ENCODE measurements around the gene PALM.
"Not testable (repeated sequence)": the region's sequence is repeated elsewhere in the genome, so short reads cannot be mapped to it uniquely, and the experiment has no call there.

Gene PALM

GRCh38 chr19:708154-709143, at the start of gene PALM:
Gene PALM (plus strand): TSS chr19:708935. CDS start chr19:709147, 212 bp downstream.
- no peak for DNase-seq (ENCODE audit: low read depth in 3 of 3)

GRCh38 chr19:660793-661426, 47.8 kb upstream of the PALM start:
- DNase-seq (ENCODE audit: low read depth in 3 of 3) = no peak

GRCh38 chr19:661427-662196, 47.1 kb upstream of the PALM start:
- peak in 2 of 3 experiments; percentile 48 to 72 for DNase-seq (ENCODE audit: low read depth in 3 of 3)

- DNase-seq (ENCODE audit: low read depth in 3 of 3) = peak in 2 of 3 experiments; percentile 48 to 73
These were observed 46.4 kb upstream of the PALM start for GRCh38 chr19:662207-662961.

GRCh38 chr19:662962-663681, 45.6 kb upstream of the PALM start, which contains the start of gene RNF126:
Gene RNF126 (minus strand): TSS chr19:663214. CDS start chr19:663121, 93 bp downstream.
- peak; percentile 92 to 96 (median 93) for DNase-seq (ENCODE audit: low read depth in 3 of 3)

- DNase-seq (ENCODE audit: low read depth in 3 of 3) = no peak
These were observed 45.0 kb upstream of the PALM start for GRCh38 chr19:663682-664117.

- DNase-seq (ENCODE audit: low read depth in 3 of 3) = peak; percentile 64 to 82 (median 67)
These were observed 43.8 kb upstream of the PALM start for GRCh38 chr19:664913-665443.

- DNase-seq (ENCODE audit: low read depth in 3 of 3) = not testable (repeated sequence)
These were observed 41.7 kb upstream of the PALM start for GRCh38 chr19:666985-667573.

- not testable (repeated sequence) for DNase-seq (ENCODE audit: low read depth in 3 of 3)
These were observed 39.9 kb upstream of the PALM start for GRCh38 chr19:668675-669434.

GRCh38 chr19:670609-671075, 38.1 kb upstream of the PALM start:
- no peak for DNase-seq (ENCODE audit: low read depth in 3 of 3)

GRCh38 chr19:674282-675151, 34.2 kb upstream of the PALM start:
- DNase-seq (ENCODE audit: low read depth in 3 of 3) = no peak

- no peak for DNase-seq (ENCODE audit: low read depth in 3 of 3)
These were observed 32.8 kb upstream of the PALM start for GRCh38 chr19:676007-676338.

GRCh38 chr19:676339-677105, 32.2 kb upstream of the PALM start, which contains the start of gene FSTL3:
Gene FSTL3 (plus strand): TSS chr19:676392. CDS start chr19:676424, 32 bp downstream.
- no peak for DNase-seq (ENCODE audit: low read depth in 3 of 3)

GRCh38 chr19:677201-677600, 31.5 kb upstream of the PALM start:
- no peak for DNase-seq (ENCODE audit: low read depth in 3 of 3)

- DNase-seq (ENCODE audit: low read depth in 3 of 3) = no peak
These were observed 30.9 kb upstream of the PALM start for GRCh38 chr19:677601-678436.

GRCh38 chr19:678791-679388, 29.8 kb upstream of the PALM start:
- no peak for DNase-seq (ENCODE audit: low read depth in 3 of 3)
